Lower lobe of right lung (tissue), 2 donors: ENCODE measurements around the gene RBM45. TPM values are rescaled to one million over a fixed set of nuclear protein-coding genes. Genes with fewer than 3 reads are reported as not detected.
"Not testable (repeated sequence)": the region's sequence is repeated elsewhere in the genome, so short reads cannot be mapped to it uniquely, and the experiment has no call there.

Source experiments
- ATAC-seq, 2 donors: fragments of 200-7000 bp; cut with Tn5 transposase; one replicate each; pipeline ENCODE4 v1.9.1; 2020 to 2022; ENCODE audit warnings: mild to moderate bottlenecking in 2 of 2, moderate library complexity in 2 of 2
- DNase-seq: peaks from one replicate; pipeline ENCODE4 v3.0.0-alpha.2; 2020
- H3K27ac ChIP-seq: fragments of 200-600 bp; one replicate; pipeline ENCODE4 v1.8.0; 2022
- H3K27me3 ChIP-seq: fragments of 200-600 bp; one replicate; pipeline ENCODE4 v1.8.0; 2022; ENCODE audit warnings: low read depth
- H3K36me3 ChIP-seq: fragments of 200-600 bp; one replicate; pipeline ENCODE4 v1.8.0; 2022; ENCODE audit warnings: mild to moderate bottlenecking
- H3K4me1 ChIP-seq: fragments of 200-600 bp; one replicate; pipeline ENCODE4 v1.8.0; 2022
- H3K4me3 ChIP-seq: fragments of 200-600 bp; one replicate; pipeline ENCODE4 v1.8.0; 2022; ENCODE audit warnings: mild to moderate bottlenecking
- H3K9me3 ChIP-seq: fragments of 200-600 bp; one replicate; pipeline ENCODE4 v1.8.0; 2022
- intact Hi-C: fragments of 100-400 bp; cut with DNase I; formaldehyde crosslinking; loops from one replicate; pipeline ENCODE4 v1.11.0; 2022
- total RNA-seq: library from RNA; stranded (reverse); fragmentation: NEBNext Ultra II Directional; extraction: Animal tissue kit (Norgen Biotek cat#: 25700); gene quantifications from one replicate; pipeline ENCODE4 v1.2.1, GENCODE V29; 2021
- TF ChIP-seq, protein P1 (sequence below): fragments of 200-600 bp; IDR thresholded peaks from one replicate; pipeline ENCODE4 v1.8.0; 2022; ENCODE audit warnings: antibody characterized with exemption, mild to moderate bottlenecking
- donor health status: DM: no; HTN: yes; CAD: no; lungs with severe emphysema.

Gene RBM45
- total RNA-seq, 1 donor from 2014 or later, result 11.7 TPM

DNA sequence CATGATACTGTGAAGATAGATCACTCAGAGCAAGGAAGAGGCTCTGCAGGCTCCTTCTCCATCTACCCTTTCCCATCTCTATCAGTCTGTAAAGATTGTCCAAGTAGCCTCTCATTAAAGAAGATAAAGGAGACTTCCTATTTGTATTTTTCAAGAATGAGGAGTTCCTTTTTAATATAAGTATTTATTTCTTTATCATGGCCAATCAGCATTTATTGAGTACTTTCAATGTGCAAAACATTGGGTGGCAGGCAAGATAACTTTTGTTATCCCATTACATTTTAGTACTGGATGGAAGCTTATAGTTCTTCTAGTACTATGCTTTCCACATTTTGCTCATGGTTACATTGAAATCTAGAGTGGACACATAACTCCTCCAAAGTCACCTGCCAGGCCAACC, 36.1 kb upstream of the RBM45 start:
- Histone ChIP-seq H3K9me3 (no peaks in the 10 kb centered on the region), H3K27me3 (peaks cover 24% of the 10 kb centered on the region)
- ATAC-seq, result no peak

DNA sequence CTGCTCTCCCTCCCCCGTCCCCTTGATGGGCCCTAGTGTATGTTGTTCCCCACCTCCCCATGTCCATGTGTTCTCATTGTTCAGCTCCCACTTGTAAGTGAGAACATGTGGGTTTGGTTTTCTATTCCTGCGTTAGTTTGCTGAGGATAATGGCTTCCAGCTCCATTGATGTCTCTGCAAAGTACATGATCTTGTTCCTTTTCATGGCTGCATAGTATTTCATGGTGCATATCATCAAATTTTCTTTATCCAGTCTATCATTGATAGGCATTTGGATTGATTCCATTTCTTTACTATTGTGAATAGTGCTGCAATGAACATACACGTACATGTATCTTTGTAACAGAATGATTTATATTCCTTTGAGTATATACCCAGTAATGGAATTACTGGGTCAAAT, 33.0 kb upstream of the RBM45 start:
- H3K27ac ChIP-seq, H3K4me3 ChIP-seq, intact Hi-C loops, H3K4me1 ChIP-seq, H3K9me3 ChIP-seq, ATAC-seq, DNase-seq, H3K27me3 ChIP-seq, H3K36me3 ChIP-seq: not testable (repeated sequence)

More for the DNA sequence above, 36.1 kb upstream of the RBM45 start:
- TF ChIP-seq, protein P1, sequence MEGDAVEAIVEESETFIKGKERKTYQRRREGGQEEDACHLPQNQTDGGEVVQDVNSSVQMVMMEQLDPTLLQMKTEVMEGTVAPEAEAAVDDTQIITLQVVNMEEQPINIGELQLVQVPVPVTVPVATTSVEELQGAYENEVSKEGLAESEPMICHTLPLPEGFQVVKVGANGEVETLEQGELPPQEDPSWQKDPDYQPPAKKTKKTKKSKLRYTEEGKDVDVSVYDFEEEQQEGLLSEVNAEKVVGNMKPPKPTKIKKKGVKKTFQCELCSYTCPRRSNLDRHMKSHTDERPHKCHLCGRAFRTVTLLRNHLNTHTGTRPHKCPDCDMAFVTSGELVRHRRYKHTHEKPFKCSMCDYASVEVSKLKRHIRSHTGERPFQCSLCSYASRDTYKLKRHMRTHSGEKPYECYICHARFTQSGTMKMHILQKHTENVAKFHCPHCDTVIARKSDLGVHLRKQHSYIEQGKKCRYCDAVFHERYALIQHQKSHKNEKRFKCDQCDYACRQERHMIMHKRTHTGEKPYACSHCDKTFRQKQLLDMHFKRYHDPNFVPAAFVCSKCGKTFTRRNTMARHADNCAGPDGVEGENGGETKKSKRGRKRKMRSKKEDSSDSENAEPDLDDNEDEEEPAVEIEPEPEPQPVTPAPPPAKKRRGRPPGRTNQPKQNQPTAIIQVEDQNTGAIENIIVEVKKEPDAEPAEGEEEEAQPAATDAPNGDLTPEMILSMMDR, result no peak
- peaks cover 13% of the 10 kb centered on the region for H3K4me1 ChIP-seq
- no peaks in the 10 kb centered on the region for H3K36me3 ChIP-seq
- no peak for DNase-seq
- no peak overlapping the region for H3K27ac ChIP-seq
- no peak overlapping the region for H3K4me3 ChIP-seq
- intact Hi-C loops, result no loop called here

- H3K36me3 ChIP-seq, result no peaks in the 10 kb centered on the region
- H3K27me3 ChIP-seq, result no peaks in the 10 kb centered on the region
- DNase-seq (no peak), ATAC-seq (no peak)
- no peaks in the 10 kb centered on the region for H3K9me3 ChIP-seq
- TF ChIP-seq, protein P1, result no peak
- no peak overlapping the region for H3K27ac ChIP-seq
- no peak overlapping the region for H3K4me3 ChIP-seq
- H3K4me1 ChIP-seq, result no peaks in the 10 kb centered on the region
- intact Hi-C loops, result no loop called here
Observed at GRCh38 chr2:178082408-178083045, 29.7 kb upstream of the RBM45 start.

DNA sequence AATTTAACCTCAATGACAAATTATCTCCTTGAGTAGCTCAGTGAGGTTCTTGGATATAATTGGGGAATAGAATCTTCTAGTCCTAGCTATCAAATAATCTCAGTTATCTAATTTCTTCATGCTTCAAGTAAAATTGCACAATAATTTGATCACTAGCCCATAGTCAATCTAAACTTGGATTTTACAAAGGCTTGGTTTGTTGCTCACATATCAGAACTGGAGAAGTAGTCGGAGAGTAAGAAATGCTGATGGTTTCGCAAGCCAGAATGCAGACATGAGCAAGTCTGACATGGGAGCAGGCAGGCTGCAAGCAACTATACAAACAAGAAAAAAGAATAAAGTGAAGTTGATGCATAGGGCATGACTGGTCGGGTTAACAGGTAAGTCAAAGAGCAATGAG, 28.0 kb upstream of the RBM45 start:
- H3K4me3 ChIP-seq, result no peak overlapping the region
- H3K9me3 ChIP-seq, result no peaks in the 10 kb centered on the region
- no peaks in the 10 kb centered on the region for H3K4me1 ChIP-seq
- no peaks in the 10 kb centered on the region for H3K36me3 ChIP-seq
- intact Hi-C loops, result no loop called here
- ATAC-seq (no peak), DNase-seq (no peak)
- no peaks in the 10 kb centered on the region for H3K27me3 ChIP-seq
- no peak overlapping the region for H3K27ac ChIP-seq
- TF ChIP-seq, protein P1, result no peak

- Histone ChIP-seq H3K27ac (no peak overlapping the region), H3K4me3 (no peak overlapping the region), H3K27me3 (no peaks in the 10 kb centered on the region), H3K4me1 (no peaks in the 10 kb centered on the region), H3K36me3 (no peaks in the 10 kb centered on the region), H3K9me3 (no peaks in the 10 kb centered on the region)
- no peak for DNase-seq
- intact Hi-C loops, result no loop called here
- TF ChIP-seq, protein P1, result no peak
- ATAC-seq, result no peak
Observed at GRCh38 chr2:178088774-178089270, 23.4 kb upstream of the RBM45 start.

DNA sequence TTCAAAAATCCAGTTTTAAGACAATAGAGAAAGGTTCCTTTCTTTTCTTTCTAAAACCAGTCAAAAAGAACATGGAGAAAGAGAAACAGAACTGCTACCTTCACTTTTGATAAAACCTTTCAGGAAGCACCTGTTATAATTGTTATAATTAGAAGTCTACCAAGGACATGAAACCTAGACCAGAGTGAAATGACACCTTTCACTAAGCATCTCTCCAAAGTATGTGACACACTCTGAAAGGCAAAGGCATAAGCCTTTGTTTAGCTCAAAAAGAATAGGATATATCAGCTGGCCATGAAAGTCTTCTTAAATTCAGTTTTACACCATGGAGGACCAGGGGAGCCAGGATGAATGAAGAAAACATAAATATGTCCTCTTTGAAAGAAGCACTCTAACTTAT, 18.8 kb upstream of the RBM45 start:
- intact Hi-C loops, result no loop called here
- Histone ChIP-seq H3K9me3 (no peaks in the 10 kb centered on the region), H3K36me3 (no peaks in the 10 kb centered on the region), H3K27ac (no peak overlapping the region), H3K4me3 (no peak overlapping the region), H3K27me3 (no peaks in the 10 kb centered on the region), H3K4me1 (no peaks in the 10 kb centered on the region)
- DNase-seq (no peak), ATAC-seq (no peak)
- TF ChIP-seq, protein P1, result no peak
